Cardiac muscle cell (in vitro differentiated cells and primary cell): Measurements from ENCODE around the gene LIN28A. TPM values are rescaled to one million over a fixed set of nuclear protein-coding genes. Genes with fewer than 3 reads are reported as not detected.
A peak's percentile ranks its signal among the peaks of the same experiment; 100 is the strongest.

Experiments used
- DNase-seq, 2 donors: peaks; one replicate each; pipeline versions ENCODE4 v3.0.0 to v3.0.0-alpha.2; 2010 to 2017; ENCODE audit warnings: low read depth in 1 of 2, low spot score in 1 of 2
- H3K27ac ChIP-seq: fragments of 200-600 bp; sonication (generic); 2 replicates; pipeline ENCODE4 v1.5.1; 2016
- H3K27me3 ChIP-seq: fragments of 200-600 bp; sonication (generic); 2 replicates; pipeline ENCODE4 v1.6.0; 2016; ENCODE audit warnings: control low read depth
- H3K36me3 ChIP-seq: fragments of 200-600 bp; sonication (generic); 2 replicates; pipeline ENCODE4 v1.5.1; 2016; ENCODE audit warnings: control low read depth
- H3K4me1 ChIP-seq: fragments of 200-600 bp; sonication (generic); 2 replicates; pipeline ENCODE4 v1.8.1; 2017; ENCODE audit warnings: low read depth, mild to moderate bottlenecking, mixed run types
- H3K4me3 ChIP-seq: fragments of 200-600 bp; sonication (generic); 2 replicates; pipeline ENCODE4 v1.5.1; 2016; ENCODE audit warnings: mild to moderate bottlenecking
- H3K9me3 ChIP-seq: fragments of 200-600 bp; sonication (generic); 2 replicates; pipeline ENCODE4 v1.5.1; 2017; ENCODE audit warnings: low read depth, mild to moderate bottlenecking, control low read depth
- polyA plus RNA-seq: library from polyadenylated mRNA; unstranded; fragments of >200 nt; fragmentation: Nextera tagmentation; extraction: Ambion mirVana; gene quantifications from 2 replicates; pipeline ENCODE4 v1.2.1, GENCODE V29; 2016
- total RNA-seq: library from RNA; depleted of rRNA; stranded (reverse); fragments of >200 nt; gene quantifications from 2 replicates; pipeline ENCODE4 v1.2.3, GENCODE V29; 2016
- TF ChIP-seq, protein P1 (sequence below): IDR thresholded peaks from 2 replicates; pipeline ENCODE4 v1.5.1; 2012; ENCODE audit warnings: low read depth, mild to moderate bottlenecking, low read length

LIN28A gene
- total and polyA plus RNA-seq, 2 experiments from 2014 or later: 3.4 to 16.6 TPM

DNA sequence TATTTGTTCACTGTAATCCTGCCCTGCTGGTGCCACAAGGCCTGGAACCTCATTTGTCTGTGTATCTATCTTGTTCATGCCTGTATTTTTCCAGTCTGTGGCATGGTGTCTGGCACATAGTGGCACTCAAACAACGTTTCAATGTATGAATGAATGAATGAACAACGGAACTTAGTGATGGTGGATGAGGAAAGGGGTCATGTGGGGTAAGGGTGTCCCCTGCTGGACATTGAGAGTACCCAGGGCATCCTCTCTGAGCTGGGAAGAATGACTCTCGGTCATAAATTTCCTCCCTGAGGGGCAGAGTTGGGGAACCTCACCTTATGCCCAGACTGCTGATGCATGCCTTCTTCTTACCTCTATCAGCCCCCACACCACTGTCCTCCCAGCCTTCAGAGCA lies 19.2 kb upstream of the LIN28A start:
- no peaks in the 10 kb centered on the region for H3K27me3 ChIP-seq
- H3K36me3 ChIP-seq: no peaks in the 10 kb centered on the region
- no peak overlapping the region for H3K27ac ChIP-seq
- no peak overlapping the region for H3K4me3 ChIP-seq
- TF ChIP-seq, protein P1, sequence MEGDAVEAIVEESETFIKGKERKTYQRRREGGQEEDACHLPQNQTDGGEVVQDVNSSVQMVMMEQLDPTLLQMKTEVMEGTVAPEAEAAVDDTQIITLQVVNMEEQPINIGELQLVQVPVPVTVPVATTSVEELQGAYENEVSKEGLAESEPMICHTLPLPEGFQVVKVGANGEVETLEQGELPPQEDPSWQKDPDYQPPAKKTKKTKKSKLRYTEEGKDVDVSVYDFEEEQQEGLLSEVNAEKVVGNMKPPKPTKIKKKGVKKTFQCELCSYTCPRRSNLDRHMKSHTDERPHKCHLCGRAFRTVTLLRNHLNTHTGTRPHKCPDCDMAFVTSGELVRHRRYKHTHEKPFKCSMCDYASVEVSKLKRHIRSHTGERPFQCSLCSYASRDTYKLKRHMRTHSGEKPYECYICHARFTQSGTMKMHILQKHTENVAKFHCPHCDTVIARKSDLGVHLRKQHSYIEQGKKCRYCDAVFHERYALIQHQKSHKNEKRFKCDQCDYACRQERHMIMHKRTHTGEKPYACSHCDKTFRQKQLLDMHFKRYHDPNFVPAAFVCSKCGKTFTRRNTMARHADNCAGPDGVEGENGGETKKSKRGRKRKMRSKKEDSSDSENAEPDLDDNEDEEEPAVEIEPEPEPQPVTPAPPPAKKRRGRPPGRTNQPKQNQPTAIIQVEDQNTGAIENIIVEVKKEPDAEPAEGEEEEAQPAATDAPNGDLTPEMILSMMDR: peak; percentile 85
- no peaks in the 10 kb centered on the region for H3K9me3 ChIP-seq
- peak; percentile 17 to 73 for DNase-seq
- H3K4me1 ChIP-seq: no peaks in the 10 kb centered on the region

DNA sequence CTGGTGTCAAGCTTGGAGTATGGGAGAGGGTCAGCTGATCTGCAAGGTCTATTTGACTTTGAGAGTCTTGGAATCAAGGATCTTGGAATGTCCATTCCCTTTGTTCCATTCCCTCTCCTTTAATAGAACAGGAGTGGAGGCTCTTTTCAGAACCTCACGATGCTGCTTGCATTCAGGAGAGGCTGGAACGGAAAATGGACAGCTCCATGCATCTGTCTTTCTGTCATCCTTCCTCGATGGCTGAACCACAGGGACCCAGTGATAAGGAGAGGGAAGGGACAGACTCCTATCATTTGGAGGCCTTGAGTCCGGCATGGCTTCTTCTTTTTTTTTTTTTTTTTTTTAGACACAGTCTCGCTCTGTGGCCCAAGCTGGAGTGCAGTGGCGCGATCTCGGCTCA lies 14.9 kb upstream of the LIN28A start:
- DNase-seq: no peak
- Histone ChIP-seq H3K27me3 (no peaks in the 10 kb centered on the region), H3K4me3 (no peak overlapping the region), H3K27ac (no peak overlapping the region), H3K36me3 (no peaks in the 10 kb centered on the region), H3K4me1 (no peaks in the 10 kb centered on the region), H3K9me3 (no peaks in the 10 kb centered on the region)
- TF ChIP-seq, protein P1: no peak

DNA sequence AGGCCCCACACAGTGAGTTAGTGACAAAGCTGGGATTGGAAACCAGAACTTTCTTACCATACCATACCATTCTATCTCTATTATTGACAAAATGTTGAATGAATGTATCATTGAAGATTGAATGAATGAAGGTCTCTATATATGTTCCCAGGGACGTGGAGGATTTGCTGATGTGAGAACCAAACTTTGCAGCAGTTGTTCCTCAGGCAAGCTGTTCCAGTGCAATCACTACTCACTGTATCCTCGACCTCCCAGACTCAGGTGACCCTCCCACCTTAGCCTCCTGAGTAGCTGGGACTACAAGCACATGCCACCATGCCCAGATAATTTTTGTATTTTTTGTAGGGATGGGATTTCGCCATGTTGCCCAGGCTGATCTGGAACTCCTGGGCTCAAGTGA lies 11.6 kb upstream of the LIN28A start:
- Histone ChIP-seq H3K4me3 (no peak overlapping the region), H3K9me3 (no peaks in the 10 kb centered on the region), H3K27ac (no peak overlapping the region), H3K36me3 (no peaks in the 10 kb centered on the region), H3K27me3 (no peaks in the 10 kb centered on the region), H3K4me1 (no peaks in the 10 kb centered on the region)
- no peak for DNase-seq
- TF ChIP-seq, protein P1: no peak

DNA sequence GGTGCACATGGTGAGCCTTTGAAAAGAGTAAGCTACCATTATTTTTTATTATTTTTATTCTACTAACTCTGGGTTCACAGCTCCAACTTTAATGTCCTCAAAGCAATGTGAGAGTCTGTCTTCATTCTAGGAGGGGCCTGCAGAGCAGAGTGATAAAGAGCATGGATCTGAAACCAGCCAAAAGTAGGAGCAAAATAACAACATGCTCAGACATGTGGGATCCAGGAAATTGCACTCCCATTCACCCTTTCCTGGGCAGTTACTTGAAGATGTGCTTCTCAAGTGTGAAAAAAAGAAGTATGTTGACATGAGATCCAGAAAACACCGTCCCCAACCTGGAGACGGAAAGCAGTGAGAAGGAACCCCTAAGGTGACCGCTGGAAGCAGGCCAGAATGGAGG lies 8.7 kb upstream of the LIN28A start:
- DNase-seq: no peak
- Histone ChIP-seq H3K4me3 (no peak overlapping the region), H3K36me3 (no peaks in the 10 kb centered on the region), H3K9me3 (no peaks in the 10 kb centered on the region), H3K27me3 (no peaks in the 10 kb centered on the region), H3K27ac (no peak overlapping the region), H3K4me1 (no peaks in the 10 kb centered on the region)
- TF ChIP-seq, protein P1: no peak

DNA sequence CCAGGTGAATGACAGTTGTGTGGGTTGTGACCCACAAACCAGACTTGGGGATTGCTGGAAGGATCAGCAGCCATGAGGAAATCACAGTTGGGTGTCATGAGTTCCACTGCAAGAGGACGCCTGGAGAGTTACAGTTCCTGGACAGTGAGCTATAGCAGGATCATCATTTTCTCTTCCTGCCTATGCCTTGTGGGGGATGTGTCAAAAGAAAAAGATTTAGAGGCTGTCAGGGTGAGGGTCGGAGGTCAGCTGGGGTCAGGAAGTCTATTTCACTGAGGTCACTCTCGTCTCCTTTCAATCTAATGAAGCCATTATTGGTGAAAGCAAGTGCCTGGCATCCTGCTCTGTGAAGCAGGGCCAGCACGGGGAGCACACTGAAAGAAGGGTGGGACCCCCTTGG lies 7.0 kb upstream of the LIN28A start:
- no peak for DNase-seq
- TF ChIP-seq, protein P1: no peak
- H3K27ac ChIP-seq: no peak overlapping the region

DNA sequence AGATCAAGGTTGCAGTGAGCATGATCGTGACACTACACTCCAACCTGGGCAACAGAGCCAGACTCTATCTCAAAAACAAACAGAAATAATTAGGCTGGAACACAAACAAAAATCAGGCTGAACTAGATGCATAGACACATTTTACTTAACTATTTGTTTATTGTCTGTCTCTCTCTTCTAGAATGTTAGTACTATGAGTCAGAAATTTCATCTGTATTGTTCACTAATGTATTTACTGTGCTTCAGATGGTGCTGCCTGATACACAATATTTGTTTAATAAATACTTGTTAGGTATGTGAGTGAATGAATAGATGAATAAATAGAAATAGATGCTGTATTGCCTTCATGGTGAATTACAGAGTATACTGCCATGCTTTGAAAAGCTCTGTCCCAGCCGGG lies 6.0 kb upstream of the LIN28A start:
- Histone ChIP-seq H3K36me3 (no peaks in the 10 kb centered on the region), H3K9me3 (no peaks in the 10 kb centered on the region), H3K27me3 (no peaks in the 10 kb centered on the region), H3K4me3 (no peak overlapping the region), H3K27ac (no peak overlapping the region), H3K4me1 (peaks cover 8% of the 10 kb centered on the region)
- TF ChIP-seq, protein P1: no peak
- no peak for DNase-seq

More for the DNA sequence above, 7.0 kb upstream of the LIN28A start:
- no peaks in the 10 kb centered on the region for H3K27me3 ChIP-seq
- no peaks in the 10 kb centered on the region for H3K36me3 ChIP-seq
- H3K9me3 ChIP-seq: no peaks in the 10 kb centered on the region
- no peak overlapping the region for H3K4me3 ChIP-seq
- H3K4me1 ChIP-seq: no peaks in the 10 kb centered on the region
